Tibial nerve (tissue), 4 donors: ENCODE results near the gene TPM2.

ENCODE experiments used
- EP300 ChIP-seq, 2 donors: sonication (generic); formaldehyde crosslinking; IDR thresholded peaks; one replicate each; pipeline ENCODE4 v1.6.1; 2017; ENCODE audit warnings: antibody characterized with exemption in 2 of 2, mild to moderate bottlenecking in 1 of 2
- TF ChIP-seq, protein P1 (sequence below), 5 experiments: fragments of 200-600 bp in 3 of 5; fragments of 450-650 bp in 2 of 5; sonication (generic) in 3 of 5; IDR thresholded peaks; one replicate each; pipeline ENCODE4 v1.5.1; 2016 to 2019; ENCODE audit warnings: antibody characterized with exemption in 5 of 5, mild to moderate bottlenecking in 3 of 5, moderate library complexity in 2 of 5

DNA sequence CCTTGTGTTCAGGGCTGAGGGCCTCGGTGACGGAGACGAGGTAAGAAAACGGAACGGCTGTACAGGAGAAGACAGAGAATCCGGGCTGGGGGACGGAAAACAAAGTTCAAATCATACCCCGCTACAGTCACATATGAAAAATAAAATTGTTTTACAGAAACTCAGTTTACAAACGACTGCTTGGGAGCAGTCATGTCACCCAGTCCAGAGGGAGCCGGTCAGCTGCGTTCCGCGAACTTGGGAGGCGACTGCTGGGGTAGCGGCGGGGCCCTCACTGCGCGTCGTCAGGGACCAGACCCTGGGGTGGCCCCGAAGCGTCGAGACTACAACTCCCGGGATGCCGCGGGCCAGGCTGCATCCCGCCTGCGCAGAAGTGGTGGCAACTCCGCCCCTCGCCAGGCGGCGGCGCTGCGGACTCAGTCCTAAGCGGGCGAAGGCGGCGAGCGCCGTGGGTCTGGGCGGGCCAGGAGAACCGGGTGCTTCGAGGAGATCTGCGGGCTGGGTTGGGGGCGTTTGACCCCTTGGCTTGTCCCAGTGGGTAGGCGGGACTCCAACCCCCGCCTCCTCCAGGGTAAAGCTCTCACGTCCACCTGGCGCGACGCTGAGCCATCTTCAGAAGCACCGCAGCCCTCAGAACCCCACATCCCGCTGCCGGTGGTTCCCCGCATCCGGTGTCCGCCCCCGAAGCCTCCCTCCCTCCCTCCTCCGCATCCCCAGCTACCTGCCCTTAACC lies 43.0 kb downstream of the TPM2 start:
- TF ChIP-seq, protein P1, sequence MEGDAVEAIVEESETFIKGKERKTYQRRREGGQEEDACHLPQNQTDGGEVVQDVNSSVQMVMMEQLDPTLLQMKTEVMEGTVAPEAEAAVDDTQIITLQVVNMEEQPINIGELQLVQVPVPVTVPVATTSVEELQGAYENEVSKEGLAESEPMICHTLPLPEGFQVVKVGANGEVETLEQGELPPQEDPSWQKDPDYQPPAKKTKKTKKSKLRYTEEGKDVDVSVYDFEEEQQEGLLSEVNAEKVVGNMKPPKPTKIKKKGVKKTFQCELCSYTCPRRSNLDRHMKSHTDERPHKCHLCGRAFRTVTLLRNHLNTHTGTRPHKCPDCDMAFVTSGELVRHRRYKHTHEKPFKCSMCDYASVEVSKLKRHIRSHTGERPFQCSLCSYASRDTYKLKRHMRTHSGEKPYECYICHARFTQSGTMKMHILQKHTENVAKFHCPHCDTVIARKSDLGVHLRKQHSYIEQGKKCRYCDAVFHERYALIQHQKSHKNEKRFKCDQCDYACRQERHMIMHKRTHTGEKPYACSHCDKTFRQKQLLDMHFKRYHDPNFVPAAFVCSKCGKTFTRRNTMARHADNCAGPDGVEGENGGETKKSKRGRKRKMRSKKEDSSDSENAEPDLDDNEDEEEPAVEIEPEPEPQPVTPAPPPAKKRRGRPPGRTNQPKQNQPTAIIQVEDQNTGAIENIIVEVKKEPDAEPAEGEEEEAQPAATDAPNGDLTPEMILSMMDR (IDR thresholded peaks at IDR 0.05) = peak; percentile 94 to 99 (median 99)
- TF ChIP-seq EP300 (IDR thresholded peaks at IDR 0.05) = peak; percentile 81 to 96
